Measurements from ENCODE around the gene TMEM242. TPM values are rescaled to one million over a fixed set of nuclear protein-coding genes. Genes with fewer than 3 reads are reported as not detected.

The TMEM242 gene
- total RNA-seq, 1 donor = 6.2 TPM

- Histone ChIP-seq H3K79me2 (ENCODE audit: insufficient read depth, low read length) (no peaks in the 10 kb centered on the region), H3K9me3 (ENCODE audit: low read depth, low read length) (no peaks in the 10 kb centered on the region), H3K27ac (ENCODE audit: low read depth, low read length) (no peak overlapping the region), H3K36me3 (ENCODE audit: insufficient read depth, low read length) (no peaks in the 10 kb centered on the region), H3K4me2 (ENCODE audit: insufficient read depth, low read length) (no peak overlapping the region), H2AFZ (ENCODE audit: low read length) (no peak overlapping the region), H3K27me3 (ENCODE audit: insufficient read depth, low read length) (peaks cover 4% of the 10 kb centered on the region), H4K20me1 (ENCODE audit: insufficient read depth, low read length) (no peaks in the 10 kb centered on the region), H3K4me1 (ENCODE audit: insufficient read depth, low read length) (no peaks in the 10 kb centered on the region), H3K4me3 (ENCODE audit: insufficient read depth, low read length) (no peak overlapping the region)
- TF ChIP-seq CTCF (IDR thresholded peaks at IDR 0.05; ENCODE audit: extremely low read depth, low read depth, low read length) = no peak
- DNase-seq (ENCODE audit: insufficient read length, low spot score, missing footprints) = peak; percentile 4
These were observed 38.4 kb downstream of the TMEM242 start for GRCh38 chr6:157284738-157285421.

GRCh38 chr6:157283900-157284737 lies 39.2 kb downstream of the TMEM242 start:
- TF ChIP-seq CTCF (IDR thresholded peaks at IDR 0.05; ENCODE audit: extremely low read depth, low read depth, low read length) = no peak
- no peaks in the 10 kb centered on the region for H3K36me3 ChIP-seq (ENCODE audit: insufficient read depth, low read length)
- no peak overlapping the region for H3K4me3 ChIP-seq (ENCODE audit: insufficient read depth, low read length)
- H3K79me2 ChIP-seq (ENCODE audit: insufficient read depth, low read length) = no peaks in the 10 kb centered on the region
- H2AFZ ChIP-seq (ENCODE audit: low read length) = no peak overlapping the region
- H3K4me1 ChIP-seq (ENCODE audit: insufficient read depth, low read length) = no peaks in the 10 kb centered on the region
- no peaks in the 10 kb centered on the region for H3K9me3 ChIP-seq (ENCODE audit: low read depth, low read length)
- no peak overlapping the region for H3K4me2 ChIP-seq (ENCODE audit: insufficient read depth, low read length)
- H3K27me3 ChIP-seq (ENCODE audit: insufficient read depth, low read length) = peaks cover 4% of the 10 kb centered on the region
- H3K27ac ChIP-seq (ENCODE audit: low read depth, low read length) = no peak overlapping the region
- DNase-seq (ENCODE audit: insufficient read length, low spot score, missing footprints) = peak; percentile 3
- H4K20me1 ChIP-seq (ENCODE audit: insufficient read depth, low read length) = no peaks in the 10 kb centered on the region

- Histone ChIP-seq H3K27me3 (ENCODE audit: insufficient read depth, low read length) (peaks cover 4% of the 10 kb centered on the region), H3K79me2 (ENCODE audit: insufficient read depth, low read length) (no peaks in the 10 kb centered on the region), H3K36me3 (ENCODE audit: insufficient read depth, low read length) (no peaks in the 10 kb centered on the region), H4K20me1 (ENCODE audit: insufficient read depth, low read length) (no peaks in the 10 kb centered on the region), H3K4me2 (ENCODE audit: insufficient read depth, low read length) (no peak overlapping the region), H3K9me3 (ENCODE audit: low read depth, low read length) (no peaks in the 10 kb centered on the region), H3K27ac (ENCODE audit: low read depth, low read length) (no peak overlapping the region), H3K4me3 (ENCODE audit: insufficient read depth, low read length) (no peak overlapping the region), H2AFZ (ENCODE audit: low read length) (no peak overlapping the region), H3K4me1 (ENCODE audit: insufficient read depth, low read length) (no peaks in the 10 kb centered on the region)
- DNase-seq (ENCODE audit: insufficient read length, low spot score, missing footprints) = peak; percentile 57
- no peak for TF ChIP-seq CTCF (IDR thresholded peaks at IDR 0.05; ENCODE audit: extremely low read depth, low read depth, low read length)
These were observed 39.9 kb downstream of the TMEM242 start for GRCh38 chr6:157283330-157283898.

GRCh38 chr6:157282284-157282683 lies 41.0 kb downstream of the TMEM242 start:
- Histone ChIP-seq H3K4me3 (ENCODE audit: insufficient read depth, low read length) (no peak overlapping the region), H3K27ac (ENCODE audit: low read depth, low read length) (no peak overlapping the region), H3K9me3 (ENCODE audit: low read depth, low read length) (no peaks in the 10 kb centered on the region), H3K79me2 (ENCODE audit: insufficient read depth, low read length) (no peaks in the 10 kb centered on the region), H4K20me1 (ENCODE audit: insufficient read depth, low read length) (no peaks in the 10 kb centered on the region), H3K36me3 (ENCODE audit: insufficient read depth, low read length) (no peaks in the 10 kb centered on the region), H3K27me3 (ENCODE audit: insufficient read depth, low read length) (peaks cover 4% of the 10 kb centered on the region), H3K4me1 (ENCODE audit: insufficient read depth, low read length) (no peaks in the 10 kb centered on the region), H2AFZ (ENCODE audit: low read length) (no peak overlapping the region), H3K4me2 (ENCODE audit: insufficient read depth, low read length) (no peak overlapping the region)
- peak; percentile 14 for DNase-seq (ENCODE audit: insufficient read length, low spot score, missing footprints)
- no peak for TF ChIP-seq CTCF (IDR thresholded peaks at IDR 0.05; ENCODE audit: extremely low read depth, low read depth, low read length)
